ENCODE measurements around the gene KCTD20.

DNA sequence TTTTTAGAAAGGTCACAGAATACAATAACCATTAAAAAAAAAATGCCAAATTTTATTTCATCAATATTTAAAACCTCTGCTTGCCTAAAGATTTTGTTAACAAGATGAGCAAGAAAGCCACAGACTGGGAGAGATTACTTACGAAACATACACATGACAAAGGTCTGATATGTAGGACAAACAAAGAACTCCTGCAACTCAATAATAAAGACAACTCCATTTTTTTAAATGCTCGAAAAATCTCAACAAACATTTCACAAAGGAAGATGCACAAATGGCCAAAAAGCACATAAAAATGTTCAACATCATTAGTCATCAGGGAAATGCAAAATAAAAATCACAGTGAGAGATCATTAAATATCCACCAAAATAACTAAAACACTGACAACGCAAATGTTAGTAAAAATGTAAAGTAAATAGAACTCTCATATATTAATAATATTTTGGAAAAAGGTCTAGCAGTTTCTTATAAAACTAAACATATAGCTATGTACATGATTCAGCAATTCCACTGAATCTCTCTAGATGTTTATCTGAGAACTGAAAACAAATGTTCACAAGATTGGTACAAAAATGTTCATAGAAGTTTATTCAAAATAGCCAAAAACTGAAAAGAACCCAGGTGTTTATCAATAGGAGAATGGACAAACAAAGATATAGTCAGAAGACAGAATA is 94.2 kb downstream of the KCTD20 start:
- TF ChIP-seq, protein P1, sequence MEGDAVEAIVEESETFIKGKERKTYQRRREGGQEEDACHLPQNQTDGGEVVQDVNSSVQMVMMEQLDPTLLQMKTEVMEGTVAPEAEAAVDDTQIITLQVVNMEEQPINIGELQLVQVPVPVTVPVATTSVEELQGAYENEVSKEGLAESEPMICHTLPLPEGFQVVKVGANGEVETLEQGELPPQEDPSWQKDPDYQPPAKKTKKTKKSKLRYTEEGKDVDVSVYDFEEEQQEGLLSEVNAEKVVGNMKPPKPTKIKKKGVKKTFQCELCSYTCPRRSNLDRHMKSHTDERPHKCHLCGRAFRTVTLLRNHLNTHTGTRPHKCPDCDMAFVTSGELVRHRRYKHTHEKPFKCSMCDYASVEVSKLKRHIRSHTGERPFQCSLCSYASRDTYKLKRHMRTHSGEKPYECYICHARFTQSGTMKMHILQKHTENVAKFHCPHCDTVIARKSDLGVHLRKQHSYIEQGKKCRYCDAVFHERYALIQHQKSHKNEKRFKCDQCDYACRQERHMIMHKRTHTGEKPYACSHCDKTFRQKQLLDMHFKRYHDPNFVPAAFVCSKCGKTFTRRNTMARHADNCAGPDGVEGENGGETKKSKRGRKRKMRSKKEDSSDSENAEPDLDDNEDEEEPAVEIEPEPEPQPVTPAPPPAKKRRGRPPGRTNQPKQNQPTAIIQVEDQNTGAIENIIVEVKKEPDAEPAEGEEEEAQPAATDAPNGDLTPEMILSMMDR (conservative IDR thresholded peaks at IDR 0.05), result no peak
- no peak for TF ChIP-seq ZFX (IDR thresholded peaks at IDR 0.05)
